PFSK-1 (cell line): ENCODE measurements around the gene TUBA4B.

Experiments used
- FOXP2 ChIP-seq: optimal IDR thresholded peaks from 2 replicates; pipeline ENCODE3; 2011; ENCODE audit warnings: borderline replicate concordance, control low read depth, inconsistent platforms; ENCODE audit not compliant: insufficient read depth; ENCODE audit errors: extremely low read length, extremely low read depth
- POLR2AphosphoS5 ChIP-seq: IDR thresholded peaks from 2 replicates; pipeline ENCODE4 v1.6.1; 2012; ENCODE audit warnings: low read depth, mild to moderate bottlenecking, control low read depth, low read length, moderate library complexity
- REST ChIP-seq, 2 experiments: IDR thresholded peaks; 2 replicates each; pipeline versions ENCODE4 v1.6.1 to v1.8.0; 2011 to 2012; ENCODE audit warnings: low read depth in 2 of 2, low read length in 2 of 2, control low read depth in 1 of 2, inconsistent platforms in 1 of 2, mild to moderate bottlenecking in 1 of 2, moderate library complexity in 1 of 2; ENCODE audit not compliant: insufficient read depth in 1 of 2
- SIN3A ChIP-seq: IDR thresholded peaks from 2 replicates; pipeline ENCODE4 v1.6.1; 2012; ENCODE audit warnings: mild to moderate bottlenecking, low read length, moderate library complexity, borderline replicate concordance; ENCODE audit not compliant: insufficient read depth
- TAF1 ChIP-seq: IDR thresholded peaks from 2 replicates; pipeline ENCODE4 v1.6.1; 2012; ENCODE audit warnings: low read length, control low read depth, borderline replicate concordance; ENCODE audit not compliant: insufficient read depth

DNA sequence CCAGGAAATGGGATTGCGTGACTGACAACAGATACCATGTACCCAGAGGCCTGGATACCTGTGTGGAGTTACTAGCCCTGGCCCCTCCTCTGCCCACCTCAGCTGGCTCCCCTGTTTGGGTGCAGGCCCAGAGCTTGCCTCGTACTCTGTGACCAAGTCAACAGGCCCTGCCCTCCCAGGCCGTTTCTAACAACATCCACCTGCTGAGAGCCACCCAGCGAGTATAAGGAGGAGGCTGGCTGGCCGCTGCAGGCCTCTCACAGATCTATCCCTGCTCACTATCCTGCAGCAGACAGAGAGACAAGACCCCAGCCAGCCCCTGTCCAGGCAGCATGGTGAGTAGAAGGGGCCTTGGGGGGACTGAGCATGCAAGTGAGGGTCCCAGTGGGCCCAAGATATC, 13.2 kb downstream of the TUBA4B start:
- no peak for TF ChIP-seq TAF1
- no peak for TF ChIP-seq POLR2AphosphoS5
- no peak for TF ChIP-seq REST (IDR thresholded peaks at IDR 0.05; ENCODE audit: insufficient read depth in 1 of 2, low read depth in 2 of 2, low read length in 2 of 2)
- no peak for TF ChIP-seq SIN3A
- no peak for TF ChIP-seq FOXP2
